OCI-LY1 (cell line): ENCODE results near the gene GATAD1.

ENCODE experiments used
- H2AFZ ChIP-seq: fragments of 200-600 bp; sonication (generic), shearing (Covaris generic); 2 replicates; pipeline ENCODE4 v1.6.0; 2014; ENCODE audit warnings: antibody characterized with exemption, mild to moderate bottlenecking, low read length
- H3F3A ChIP-seq: fragments of 200-600 bp; sonication (generic), shearing (Covaris generic); 2 replicates; pipeline ENCODE4 v1.6.0; 2014; ENCODE audit warnings: mild to moderate bottlenecking, antibody characterized with exemption, low read length, moderate library complexity; ENCODE audit not compliant: insufficient read depth
- H3K27ac ChIP-seq: fragments of 200-600 bp; sonication (generic); 2 replicates; pipeline ENCODE4 v1.5.1; 2014; ENCODE audit warnings: low read length, mixed run types, mild to moderate bottlenecking, low read depth; ENCODE audit not compliant: poor library complexity, severe bottlenecking
- H3K27me3 ChIP-seq: fragments of 200-600 bp; sonication (generic); 2 replicates; pipeline ENCODE4 v1.6.0; 2014; ENCODE audit warnings: antibody characterized with exemption, mild to moderate bottlenecking, low read length, moderate library complexity; ENCODE audit not compliant: insufficient read depth
- H3K36me3 ChIP-seq: fragments of 200-600 bp; sonication (generic); 2 replicates; pipeline ENCODE4 v1.6.1; 2014; ENCODE audit warnings: mild to moderate bottlenecking, antibody characterized with exemption, low read length, moderate library complexity, mixed read lengths; ENCODE audit not compliant: insufficient read depth
- H3K4me1 ChIP-seq: fragments of 200-600 bp; sonication (generic); 2 replicates; pipeline ENCODE4 v1.5.1; 2014; ENCODE audit warnings: mild to moderate bottlenecking, low read length, moderate library complexity; ENCODE audit not compliant: insufficient read depth, severe bottlenecking
- H3K4me2 ChIP-seq: fragments of 200-600 bp; sonication (generic), shearing (Covaris generic); 2 replicates; pipeline ENCODE4 v1.6.1; 2014; ENCODE audit warnings: low read length
- H3K4me3 ChIP-seq: fragments of 200-600 bp; sonication (generic); 2 replicates; pipeline ENCODE4 v1.5.1; 2014; ENCODE audit warnings: low read length, low read depth, mild to moderate bottlenecking, mixed read lengths; ENCODE audit not compliant: poor library complexity, severe bottlenecking
- H3K79me2 ChIP-seq: fragments of 200-600 bp; shearing (Covaris generic); 2 replicates; pipeline ENCODE4 v1.6.1; 2016; ENCODE audit warnings: mixed run types, low read length, mixed read lengths; ENCODE audit not compliant: insufficient read depth
- H3K9ac ChIP-seq: fragments of 200-600 bp; sonication (generic), shearing (Covaris generic); 2 replicates; pipeline ENCODE4 v1.6.1; 2014; ENCODE audit warnings: mild to moderate bottlenecking, low read length, mixed read lengths
- H3K9me2 ChIP-seq: fragments of 200-600 bp; sonication (generic), shearing (Covaris generic); 2 replicates; pipeline ENCODE4 v1.6.1; 2014; ENCODE audit warnings: low read depth, mild to moderate bottlenecking, low read length, mixed read lengths
- H3K9me3 ChIP-seq: fragments of 200-600 bp; shearing (Covaris generic); 2 replicates; pipeline ENCODE4 v1.6.1; 2014; ENCODE audit warnings: low read length, mixed read lengths
- H4K20me1 ChIP-seq: fragments of 200-600 bp; sonication (generic), shearing (Covaris generic); 2 replicates; pipeline ENCODE4 v1.6.0; 2016; ENCODE audit warnings: mild to moderate bottlenecking, low read length; ENCODE audit not compliant: insufficient read depth
- CTCF ChIP-seq: fragments of 200-600 bp; sonication (generic), shearing (Covaris generic); IDR thresholded peaks from 2 replicates; pipeline ENCODE4 v1.5.1; 2017; ENCODE audit warnings: mild to moderate bottlenecking, antibody characterized with exemption, low read length, moderate library complexity, mixed read lengths
- EZH2 ChIP-seq: fragments of 200-600 bp; sonication (generic), shearing (Covaris generic); IDR thresholded peaks from 2 replicates; pipeline ENCODE4 v1.8.0; 2017; ENCODE audit warnings: borderline replicate concordance, mixed run types, mild to moderate bottlenecking, antibody characterized with exemption, low read length, moderate library complexity, mixed read lengths

GATAD1 gene

GRCh38 chr7:92415225-92415624 lies 32.1 kb upstream of the GATAD1 start:
- TF ChIP-seq CTCF (no peak), EZH2 (no peak)
- Histone ChIP-seq H3K4me2 (no peak overlapping the region), H3K4me3 (no peak overlapping the region), H4K20me1 (no peaks in the 10 kb centered on the region), H3K9me3 (no peaks in the 10 kb centered on the region), H3K9ac (no peak overlapping the region), H3K36me3 (no peaks in the 10 kb centered on the region), H3K27ac (no peak overlapping the region), H3K27me3 (no peaks in the 10 kb centered on the region), H3K79me2 (no peaks in the 10 kb centered on the region), H3K9me2 (no peaks in the 10 kb centered on the region), H3K4me1 (no peaks in the 10 kb centered on the region), H2AFZ (no peak overlapping the region), H3F3A (no peaks in the 10 kb centered on the region)

GRCh38 chr7:92417913-92418312 lies 29.4 kb upstream of the GATAD1 start:
- Histone ChIP-seq H3K4me3 (no peak overlapping the region), H2AFZ (no peak overlapping the region), H3K27me3 (no peaks in the 10 kb centered on the region), H3F3A (no peaks in the 10 kb centered on the region), H3K9me2 (no peaks in the 10 kb centered on the region), H3K9me3 (no peaks in the 10 kb centered on the region), H3K27ac (no peak overlapping the region), H3K4me2 (no peak overlapping the region), H3K4me1 (peaks cover 16% of the 10 kb centered on the region), H3K79me2 (no peaks in the 10 kb centered on the region), H3K36me3 (no peaks in the 10 kb centered on the region), H3K9ac (no peak overlapping the region), H4K20me1 (no peaks in the 10 kb centered on the region)
- TF ChIP-seq EZH2 (no peak), CTCF (peak; percentile 26; the same call in 1 of the 2 replicates)

GRCh38 chr7:92421676-92422435 lies 25.4 kb upstream of the GATAD1 start:
- peak overlapping the region; percentile 42 for H3K27ac ChIP-seq
- no peak overlapping the region for H2AFZ ChIP-seq
- TF ChIP-seq EZH2: no peak
- TF ChIP-seq CTCF: no peak
- no peaks in the 10 kb centered on the region for H3K27me3 ChIP-seq
- no peak overlapping the region; the same call in 1 of the 2 replicates for H3K9ac ChIP-seq
- no peaks in the 10 kb centered on the region for H4K20me1 ChIP-seq
- peaks cover 37% of the 10 kb centered on the region for H3K4me1 ChIP-seq
- no peak overlapping the region for H3K4me3 ChIP-seq
- no peaks in the 10 kb centered on the region for H3K36me3 ChIP-seq
- no peaks in the 10 kb centered on the region for H3K9me3 ChIP-seq
- peak overlapping the region; percentile 23; the same call in 1 of the 2 replicates for H3K4me2 ChIP-seq
- H3K9me2 ChIP-seq: no peaks in the 10 kb centered on the region
- H3F3A ChIP-seq: no peaks in the 10 kb centered on the region
- no peaks in the 10 kb centered on the region for H3K79me2 ChIP-seq
